NCI-H2107 (cell line): ENCODE results near the gene PLXNA3.

ENCODE experiments used
- DNase-seq: peaks from one replicate; lab custom pipeline; 2025; lab: John Stamatoyannopoulos, UW

PLXNA3 gene

GRCh38 chrX:154435171-154435733 lies 22.8 kb upstream of the PLXNA3 start:
- no peak for DNase-seq

GRCh38 chrX:154436374-154436982 lies 21.6 kb upstream of the PLXNA3 start:
- peak; percentile 42 for DNase-seq

GRCh38 chrX:154436983-154437752 lies 20.9 kb upstream of the PLXNA3 start, which contains the start of gene GDI1:
Gene GDI1 (plus strand): TSS chrX:154437154. CDS start chrX:154437255, 101 bp downstream.
- no peak for DNase-seq

GRCh38 chrX:154437971-154438893 lies 19.8 kb upstream of the PLXNA3 start:
- no peak for DNase-seq

- DNase-seq, result no peak
Measured at GRCh38 chrX:154439841-154440240, 18.2 kb upstream of the PLXNA3 start.

DNA sequence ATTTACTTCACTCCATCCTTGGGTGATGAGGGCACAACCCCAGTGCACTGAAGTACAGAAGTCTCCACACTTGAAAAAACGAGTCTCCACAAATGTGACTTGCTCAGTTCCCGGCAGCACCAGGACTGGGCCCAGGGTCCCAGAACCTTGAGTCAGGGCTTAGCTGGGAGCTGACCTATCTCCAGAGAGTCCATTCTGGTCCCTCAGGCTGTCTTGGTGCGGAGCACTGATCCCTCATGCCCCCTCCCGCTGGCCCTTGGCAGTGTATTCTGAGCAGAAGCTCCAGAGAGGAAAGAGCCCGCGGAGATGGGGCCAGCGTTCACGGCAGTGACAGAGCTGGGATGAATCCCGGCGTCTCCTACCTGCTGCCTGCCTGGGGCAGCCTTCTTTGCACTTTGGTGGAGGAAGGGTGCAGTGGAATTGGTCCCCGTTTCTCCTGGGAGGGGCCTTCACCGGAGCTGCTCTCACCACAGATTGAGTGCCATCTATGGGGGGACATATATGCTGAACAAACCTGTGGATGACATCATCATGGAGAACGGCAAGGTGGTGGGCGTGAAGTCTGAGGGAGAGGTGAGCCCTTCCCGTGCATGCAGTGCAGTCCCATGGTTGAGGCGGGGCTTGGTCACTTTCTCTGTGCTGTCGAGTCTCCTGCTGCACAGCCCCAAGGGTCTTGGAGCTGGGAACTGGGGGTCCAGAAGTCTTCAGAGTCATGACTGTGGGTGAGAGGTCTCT lies 17.3 kb upstream of the PLXNA3 start:
- DNase-seq, result no peak

DNA sequence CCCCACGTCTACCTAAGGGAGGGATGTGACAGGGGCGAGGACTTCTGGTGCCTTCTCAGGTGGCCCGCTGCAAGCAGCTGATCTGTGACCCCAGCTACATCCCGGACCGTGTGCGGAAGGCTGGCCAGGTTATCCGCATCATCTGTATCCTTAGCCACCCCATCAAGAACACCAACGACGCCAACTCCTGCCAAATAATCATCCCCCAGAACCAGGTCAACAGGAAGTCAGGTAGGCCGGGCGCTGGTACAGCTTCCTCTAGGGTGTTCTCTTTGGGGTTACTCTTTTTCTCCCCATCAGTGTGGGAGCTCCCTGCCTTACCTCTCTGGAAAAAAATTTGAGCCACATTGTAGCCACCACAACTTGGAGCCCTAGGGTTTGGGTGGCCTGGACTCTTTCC lies 16.5 kb upstream of the PLXNA3 start:
- no peak for DNase-seq

GRCh38 chrX:154441984-154442707 lies 15.9 kb upstream of the PLXNA3 start:
- no peak for DNase-seq

GRCh38 chrX:154443479-154443910 lies 14.6 kb upstream of the PLXNA3 start:
- DNase-seq, result no peak

DNA sequence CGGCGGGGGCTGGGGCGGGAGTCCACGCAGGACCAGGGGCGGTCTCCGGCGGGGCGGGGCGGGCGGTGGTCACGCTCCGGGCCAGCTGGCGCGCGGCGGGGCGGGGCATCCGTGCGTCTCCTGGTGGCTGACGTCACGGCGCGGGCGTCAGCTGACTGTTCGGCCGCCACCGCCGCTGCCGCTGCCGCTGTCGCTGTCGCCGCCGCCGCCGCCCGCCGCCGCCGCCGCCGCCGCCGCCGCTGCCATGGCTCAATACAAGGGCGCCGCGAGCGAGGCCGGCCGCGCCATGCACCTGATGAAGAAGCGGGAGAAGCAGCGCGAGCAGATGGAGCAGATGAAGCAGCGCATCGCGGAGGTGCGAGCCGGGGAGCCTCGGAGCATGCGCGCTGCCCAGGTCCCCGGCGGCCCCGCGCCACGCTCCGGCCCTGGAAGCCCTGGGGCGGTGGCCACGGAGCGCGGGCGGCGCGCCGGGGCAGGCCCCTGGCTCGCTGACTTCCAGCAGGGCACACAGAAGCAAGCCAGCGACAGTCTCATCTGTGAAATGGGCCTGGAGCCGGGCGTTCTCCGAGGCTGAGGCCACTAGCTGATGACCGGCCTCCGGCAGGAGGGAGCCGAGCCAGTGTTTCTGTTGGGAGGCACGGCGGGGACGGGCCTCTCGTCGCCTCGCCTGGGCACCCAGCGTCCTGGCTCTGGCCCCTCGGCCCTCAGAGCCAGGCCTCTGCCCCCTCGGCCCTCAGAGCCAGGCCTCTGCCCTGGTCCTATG lies 13.9 kb upstream of the PLXNA3 start, which contains the start of gene FAM50A:
TSS of gene FAM50A (plus strand) at position 150 of the 763 bp plus-strand sequence. CDS start at position 245, 95 bp downstream.
- DNase-seq, result peak; percentile 48

- DNase-seq, result no peak
Measured at GRCh38 chrX:154444755-154445246, 13.3 kb upstream of the PLXNA3 start.

DNA sequence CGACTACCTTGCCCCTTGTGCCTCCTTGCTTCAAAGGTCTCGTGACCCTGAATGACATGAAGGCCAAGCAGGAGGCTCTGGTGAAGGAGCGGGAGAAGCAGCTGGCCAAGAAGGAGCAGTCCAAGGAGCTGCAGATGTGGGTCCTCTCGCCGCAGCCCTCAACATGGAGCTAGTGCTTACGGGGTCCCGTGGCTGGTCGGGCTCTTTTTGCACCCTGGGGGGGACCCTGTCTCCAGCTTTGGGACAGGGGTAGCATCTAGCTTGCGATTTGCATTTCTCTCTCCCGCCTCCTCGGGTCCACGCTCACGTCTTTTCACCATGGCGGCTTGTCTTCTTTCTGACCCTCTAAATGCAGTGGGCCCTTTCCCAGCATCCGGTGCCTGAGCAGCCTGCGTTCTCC lies 12.3 kb upstream of the PLXNA3 start:
- DNase-seq, result no peak

GRCh38 chrX:154446430-154446829 lies 11.7 kb upstream of the PLXNA3 start:
- no peak for DNase-seq

GRCh38 chrX:154448484-154448883 lies 9.6 kb upstream of the PLXNA3 start:
- DNase-seq, result no peak

DNA sequence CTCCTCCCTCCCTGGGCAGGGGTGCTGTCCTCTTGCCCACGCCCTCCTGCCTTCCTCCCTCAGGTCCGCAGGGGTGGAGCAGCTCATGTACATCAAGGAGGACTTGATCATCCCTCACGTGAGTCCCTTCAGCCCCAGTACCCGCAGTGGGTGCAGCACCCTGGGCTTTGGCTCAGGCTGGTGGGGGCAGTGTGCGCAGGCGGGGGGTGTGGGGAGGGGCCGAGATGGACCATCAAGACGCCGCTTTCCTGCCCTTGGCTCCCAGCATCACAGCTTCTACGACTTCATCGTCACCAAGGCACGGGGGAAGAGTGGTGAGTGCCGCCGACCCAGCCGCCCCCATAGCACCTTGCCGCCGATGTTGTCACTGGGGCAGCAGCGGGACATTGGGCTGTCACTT lies 8.5 kb upstream of the PLXNA3 start:
- no peak for DNase-seq

GRCh38 chrX:154450312-154450711 lies 7.8 kb upstream of the PLXNA3 start:
- DNase-seq, result no peak

- DNase-seq, result no peak
Measured at GRCh38 chrX:154452823-154453222, 5.3 kb upstream of the PLXNA3 start.

DNA sequence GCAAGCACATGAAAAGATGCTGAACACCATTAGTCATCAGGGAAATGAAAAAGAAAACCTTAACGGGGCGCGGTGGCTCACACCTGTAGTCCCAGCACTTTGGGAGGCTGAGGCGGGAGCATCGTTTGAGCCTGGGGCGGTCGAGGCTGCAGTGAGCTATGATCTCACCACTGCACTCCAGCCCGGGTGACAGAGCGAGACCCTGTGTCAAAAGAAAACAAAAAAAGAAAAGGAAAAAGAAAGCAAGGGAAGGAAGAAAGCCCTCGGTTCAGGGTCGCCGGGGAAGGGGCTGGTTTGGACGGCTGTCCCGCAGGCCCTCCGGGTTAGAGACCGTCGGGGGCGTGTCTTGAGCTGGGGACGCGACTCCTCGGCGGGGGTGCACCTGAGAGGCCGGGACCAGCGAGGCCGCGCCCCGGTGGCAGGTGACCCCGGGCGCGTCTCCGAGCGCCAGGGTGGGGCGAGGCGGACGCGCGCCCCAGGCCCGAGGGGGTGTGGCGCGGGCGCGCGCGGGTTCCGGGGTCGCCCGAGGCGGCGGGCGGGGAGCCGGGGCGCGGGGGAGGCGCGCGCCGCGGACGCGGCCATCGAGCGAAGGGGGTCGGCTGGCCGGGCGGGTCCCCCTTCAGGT lies 478 bp upstream of the PLXNA3 start:
- no peak for DNase-seq
